Body of pancreas (tissue), 4 donors: ENCODE results near the gene IRF7. TPM values are rescaled to one million over a fixed set of nuclear protein-coding genes. Genes with fewer than 3 reads are reported as not detected.

Source experiments
- ATAC-seq: fragments of 150-250 bp; one replicate; pipeline ENCODE4 v1.9.1; 2016
- DNase-seq, 4 donors: peaks; one replicate each; pipeline ENCODE4 v3.0.0-alpha.2; 2019
- H3K27ac ChIP-seq, 4 donors: fragments of 200-600 bp; sonication (generic); 1 replicate in 3 of 4; 2 replicates in 1 of 4; pipeline versions ENCODE4 v1.5.1 to v1.6.1; 2016 to 2019; ENCODE audit warnings: mild to moderate bottlenecking in 1 of 4, mixed read lengths in 1 of 4, moderate library complexity in 1 of 4
- H3K27me3 ChIP-seq, 2 donors: fragments of 200-600 bp; sonication (generic); one replicate each; pipeline ENCODE4 v1.6.0; 2016; ENCODE audit warnings: mild to moderate bottlenecking in 1 of 2
- H3K36me3 ChIP-seq, 2 donors: fragments of 200-600 bp; sonication (generic); replicated peaks in 1 of 2; 2 replicates each; pipeline ENCODE4 v1.5.1; 2016; ENCODE audit warnings: low read depth in 2 of 2; ENCODE audit not compliant: insufficient read depth in 1 of 2
- H3K4me1 ChIP-seq: fragments of 200-600 bp; sonication (generic); one replicate; pipeline ENCODE4 v1.6.0; 2016
- H3K4me3 ChIP-seq, 2 donors: fragments of 200-600 bp; sonication (generic); 1 replicate in 1 of 2; 2 replicates in 1 of 2; pipeline ENCODE4 v1.5.1; 2016 to 2019
- H3K9me3 ChIP-seq, 3 donors: fragments of 200-600 bp; sonication (generic); 1 replicate in 2 of 3; 2 replicates in 1 of 3; pipeline ENCODE4 v1.5.1; 2016
- POLR2A ChIP-seq, 3 donors: fragments of 450-650 bp; IDR thresholded peaks; one replicate each; pipeline ENCODE4 v1.6.1; 2016; ENCODE audit warnings: antibody characterized with exemption in 3 of 3, mild to moderate bottlenecking in 2 of 3
- WGBS, 2 donors: methylation state at CpG; one replicate each; pipeline ENCODE4 v1.1.5; 2017; 5-methylcytosine and 5-hydroxymethylcytosine counted together
- intact Hi-C: fragments of 100-400 bp; cut with DNase I; formaldehyde crosslinking; loops from one replicate; pipeline ENCODE4 v1.15.1; 2023
- total RNA-seq, 2 donors: library from RNA; depleted of rRNA; stranded (reverse); fragments of >200 nt; gene quantifications; one replicate each; pipeline ENCODE4 v1.1.0, GENCODE V29; 2016
- TF ChIP-seq, protein P1 (sequence below), 7 experiments: fragments of 450-650 bp in 4 of 7; fragments of 200-600 bp in 3 of 7; sonication (generic) in 3 of 7; IDR thresholded peaks; one replicate each; pipeline ENCODE4 v1.5.1; 2016 to 2019; ENCODE audit warnings: antibody characterized with exemption in 7 of 7

Gene IRF7
- total RNA-seq, 2 donors from 2014 or later = 10.4 to 10.9 TPM

GRCh38 chr11:637593-638521 is 22.1 kb upstream of the IRF7 start:
- intact Hi-C loops = no loop called here
- 55 to 80% methylated on average over 50 to 54 of the region's 55 CpGs for WGBS, 2 donors

DNA sequence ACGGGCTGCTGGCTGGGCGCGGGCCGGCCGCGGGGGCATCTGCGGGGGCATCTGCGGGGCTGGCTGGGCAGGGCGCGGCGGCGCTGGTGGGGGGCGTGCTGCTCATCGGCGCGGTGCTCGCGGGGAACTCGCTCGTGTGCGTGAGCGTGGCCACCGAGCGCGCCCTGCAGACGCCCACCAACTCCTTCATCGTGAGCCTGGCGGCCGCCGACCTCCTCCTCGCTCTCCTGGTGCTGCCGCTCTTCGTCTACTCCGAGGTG is 21.5 kb upstream of the IRF7 start:
- WGBS, 2 donors = 34 to 82% methylated on average over 2 to 26 of the region's 34 CpGs
- H3K27me3 ChIP-seq = no peaks in the 10 kb centered on the region

More at GRCh38 chr11:637593-638521, 22.1 kb upstream of the IRF7 start:
- H3K4me1 ChIP-seq = peaks cover 6% of the 10 kb centered on the region
- H3K27ac ChIP-seq = no peak overlapping the region
- TF ChIP-seq POLR2A (IDR thresholded peaks at IDR 0.05) = no peak
- H3K27me3 ChIP-seq = no peaks in the 10 kb centered on the region
- ATAC-seq = no peak
- H3K4me3 ChIP-seq = no peak overlapping the region
- no peaks in the 10 kb centered on the region for H3K36me3 ChIP-seq
- no peaks in the 10 kb centered on the region for H3K9me3 ChIP-seq
- DNase-seq = no peak

DNA sequence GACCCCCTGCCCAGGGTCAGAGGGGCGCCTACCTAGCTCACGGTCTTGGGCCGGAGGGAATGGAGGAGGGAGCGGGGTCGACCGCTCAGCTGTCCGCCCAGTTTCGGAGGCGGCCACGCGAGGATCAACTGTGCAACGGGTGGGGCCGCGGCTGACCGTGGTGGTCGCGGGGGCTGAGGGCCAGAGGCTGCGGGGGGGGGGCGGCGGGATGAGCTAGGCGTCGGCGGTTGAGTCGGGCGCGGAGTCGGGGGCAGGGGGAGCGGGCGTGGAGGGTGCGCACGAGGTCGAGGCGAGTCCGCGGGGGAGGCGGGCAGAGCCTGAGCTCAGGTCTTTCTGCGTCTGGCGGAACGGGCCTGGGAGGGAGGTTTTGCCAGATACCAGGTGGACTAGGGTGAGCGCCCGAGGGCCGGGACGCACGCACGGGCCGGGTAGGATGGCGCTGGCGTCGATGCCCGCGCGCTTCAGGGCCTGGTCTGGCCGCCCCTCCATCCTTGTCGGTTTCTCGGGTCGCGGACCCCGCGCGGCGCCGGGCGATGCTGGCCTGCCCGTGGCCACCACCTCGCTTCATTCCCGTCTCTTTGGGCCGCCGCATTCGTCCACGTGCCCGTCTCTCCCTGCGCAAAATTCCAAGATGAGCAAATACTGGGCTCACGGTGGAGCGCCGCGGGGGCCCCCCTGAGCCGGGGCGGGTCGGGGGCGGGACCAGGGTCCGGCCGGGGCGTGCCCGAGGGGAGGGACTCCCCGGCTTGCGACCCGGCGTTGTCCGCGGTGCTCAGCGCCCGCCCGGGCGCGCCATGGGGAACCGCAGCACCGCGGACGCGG is 21.0 kb upstream of the IRF7 start, which contains the start of gene DRD4:
Gene DRD4 (plus strand): TSS at position 759 of the 822 bp plus-strand sequence. CDS start 36 bp downstream, at position 795.
- DNase-seq = no peak
- intact Hi-C loops = no loop called here
- WGBS, 2 donors = 42 to 64% methylated on average over 13 to 85 of the region's 100 CpGs

More for the DNA sequence above, 21.5 kb upstream of the IRF7 start:
- peaks cover 6% of the 10 kb centered on the region for H3K4me1 ChIP-seq
- intact Hi-C loops = no loop called here
- DNase-seq (no peak), ATAC-seq (no peak)
- no peak overlapping the region for H3K4me3 ChIP-seq
- no peaks in the 10 kb centered on the region for H3K9me3 ChIP-seq
- no peaks in the 10 kb centered on the region for H3K36me3 ChIP-seq
- H3K27ac ChIP-seq = no peak overlapping the region
- TF ChIP-seq, protein P1, sequence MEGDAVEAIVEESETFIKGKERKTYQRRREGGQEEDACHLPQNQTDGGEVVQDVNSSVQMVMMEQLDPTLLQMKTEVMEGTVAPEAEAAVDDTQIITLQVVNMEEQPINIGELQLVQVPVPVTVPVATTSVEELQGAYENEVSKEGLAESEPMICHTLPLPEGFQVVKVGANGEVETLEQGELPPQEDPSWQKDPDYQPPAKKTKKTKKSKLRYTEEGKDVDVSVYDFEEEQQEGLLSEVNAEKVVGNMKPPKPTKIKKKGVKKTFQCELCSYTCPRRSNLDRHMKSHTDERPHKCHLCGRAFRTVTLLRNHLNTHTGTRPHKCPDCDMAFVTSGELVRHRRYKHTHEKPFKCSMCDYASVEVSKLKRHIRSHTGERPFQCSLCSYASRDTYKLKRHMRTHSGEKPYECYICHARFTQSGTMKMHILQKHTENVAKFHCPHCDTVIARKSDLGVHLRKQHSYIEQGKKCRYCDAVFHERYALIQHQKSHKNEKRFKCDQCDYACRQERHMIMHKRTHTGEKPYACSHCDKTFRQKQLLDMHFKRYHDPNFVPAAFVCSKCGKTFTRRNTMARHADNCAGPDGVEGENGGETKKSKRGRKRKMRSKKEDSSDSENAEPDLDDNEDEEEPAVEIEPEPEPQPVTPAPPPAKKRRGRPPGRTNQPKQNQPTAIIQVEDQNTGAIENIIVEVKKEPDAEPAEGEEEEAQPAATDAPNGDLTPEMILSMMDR (IDR thresholded peaks at IDR 0.05) = no peak
- TF ChIP-seq POLR2A (IDR thresholded peaks at IDR 0.05) = no peak

DNA sequence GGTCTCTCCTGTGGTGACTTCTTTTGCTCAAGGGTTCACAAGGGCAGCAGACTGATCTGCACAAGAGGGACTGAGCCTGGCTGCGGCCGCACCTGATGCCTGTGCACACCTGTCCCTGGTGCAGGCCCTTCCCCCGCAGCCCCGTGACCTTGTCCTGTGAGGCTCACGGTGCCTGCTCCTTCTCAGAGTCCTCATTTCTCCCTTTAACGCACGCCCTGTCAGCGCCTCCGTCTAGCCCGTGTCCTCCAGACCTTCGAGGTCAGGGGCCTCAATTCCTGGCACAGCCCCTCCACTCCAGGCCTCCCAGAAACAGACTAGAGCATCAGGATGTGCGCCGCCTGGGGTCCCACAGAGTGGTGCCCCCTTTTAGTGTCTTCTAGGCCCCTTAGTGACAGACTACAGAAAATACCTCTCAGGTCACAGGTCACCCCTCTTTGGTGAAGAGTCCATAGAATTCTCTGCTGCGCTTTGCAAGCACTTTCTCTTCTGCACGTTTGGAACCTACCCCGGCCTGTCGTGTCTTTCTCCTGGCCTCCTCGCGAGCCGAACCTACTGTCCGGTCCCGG is 20.3 kb upstream of the IRF7 start:
- Histone ChIP-seq H3K4me3 (no peak overlapping the region), H3K27ac (no peak overlapping the region), H3K36me3 (no peaks in the 10 kb centered on the region), H3K9me3 (no peaks in the 10 kb centered on the region), H3K4me1 (peaks cover 6% of the 10 kb centered on the region), H3K27me3 (no peaks in the 10 kb centered on the region)
- WGBS, 2 donors = 64 to 91% methylated on average over 9 to 22 of the region's 22 CpGs
- TF ChIP-seq, protein P1 (IDR thresholded peaks at IDR 0.05) = no peak
- no peak for TF ChIP-seq POLR2A (IDR thresholded peaks at IDR 0.05)
- no peak for ATAC-seq
- intact Hi-C loops = no loop called here
- no peak for DNase-seq

More for the DNA sequence above, 21.0 kb upstream of the IRF7 start, which contains the start of gene DRD4:
- no peak for TF ChIP-seq POLR2A (IDR thresholded peaks at IDR 0.05)
- TF ChIP-seq, protein P1 (IDR thresholded peaks at IDR 0.05) = no peak
- H3K4me3 ChIP-seq = no peak within 1 kb of the TSS
- H3K4me1 ChIP-seq = peaks cover 6% of the 10 kb centered on the region
- no peaks in the 10 kb centered on the region for H3K36me3 ChIP-seq
- no peak within 1 kb of the TSS for H3K27ac ChIP-seq
- H3K27me3 ChIP-seq = no peaks in the 10 kb centered on the region
- ATAC-seq = peak; percentile 24
- H3K9me3 ChIP-seq = no peaks in the 10 kb centered on the region

DNA sequence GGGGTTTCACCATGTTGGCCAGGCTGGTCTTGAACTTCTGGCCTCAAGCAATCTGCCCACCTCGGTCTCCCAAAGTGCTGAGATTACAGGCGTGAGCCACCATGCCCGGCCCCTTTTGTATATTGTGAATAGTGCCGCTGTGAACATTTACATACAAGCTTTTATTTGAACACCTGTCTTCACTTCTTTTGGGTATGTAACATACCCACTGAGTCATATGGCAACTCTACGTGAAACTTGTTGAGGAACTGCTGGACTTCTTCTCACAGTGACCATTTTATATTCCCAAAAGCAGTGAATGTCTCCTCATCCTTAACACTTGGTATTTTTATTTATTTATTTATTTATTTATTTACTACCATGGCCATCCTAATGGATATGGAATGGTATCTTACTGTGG is 15.1 kb upstream of the IRF7 start:
- Histone ChIP-seq H3K27me3 (no peaks in the 10 kb centered on the region), H3K9me3 (no peaks in the 10 kb centered on the region), H3K36me3 (no peaks in the 10 kb centered on the region), H3K4me3 (no peak overlapping the region), H3K4me1 (no peaks in the 10 kb centered on the region), H3K27ac (no peak overlapping the region)
- DNase-seq (no peak), ATAC-seq (no peak)
- intact Hi-C loops = no loop called here
- TF ChIP-seq, protein P1 (IDR thresholded peaks at IDR 0.05) = no peak
- TF ChIP-seq POLR2A (IDR thresholded peaks at IDR 0.05) = no peak
- WGBS, 2 donors = 76 to 90% methylated on average over 5 of the region's 5 CpGs
